HG02588 (cell line): ENCODE measurements around the gene PDZD2.
A peak's percentile ranks its signal among the peaks of the same experiment; 100 is the strongest.
"Not testable (repeated sequence)": the region's sequence is repeated elsewhere in the genome, so short reads cannot be mapped to it uniquely, and the experiment has no call there.

Experiments used
- ATAC-seq: cut with Tn5 transposase; IDR thresholded peaks from one replicate; pipeline ENCODE4 v1.9.1; 2021; ENCODE audit warnings: mild to moderate bottlenecking, moderate library complexity; ENCODE audit not compliant: unreplicated experiment

PDZD2 gene

GRCh38 chr5:31963358-31964006 is 324.6 kb downstream of the PDZD2 start:
- no peak for ATAC-seq

- ATAC-seq: no peak
These were observed 325.1 kb downstream of the PDZD2 start for GRCh38 chr5:31964007-31964360.

GRCh38 chr5:31965227-31965626 is 326.3 kb downstream of the PDZD2 start:
- no peak for ATAC-seq

GRCh38 chr5:31966936-31967335 is 328.0 kb downstream of the PDZD2 start:
- no peak for ATAC-seq

GRCh38 chr5:31967461-31967860 is 328.5 kb downstream of the PDZD2 start:
- ATAC-seq: no peak

- ATAC-seq: no peak
These were observed 333.6 kb downstream of the PDZD2 start for GRCh38 chr5:31972558-31972957.

GRCh38 chr5:31975189-31975612 is 336.3 kb downstream of the PDZD2 start:
- ATAC-seq: not testable (repeated sequence)

GRCh38 chr5:31976169-31976568 is 337.2 kb downstream of the PDZD2 start:
- no peak for ATAC-seq

GRCh38 chr5:31981361-31981945 is 342.5 kb downstream of the PDZD2 start:
- ATAC-seq: no peak

GRCh38 chr5:31982027-31982426 is 343.1 kb downstream of the PDZD2 start:
- no peak for ATAC-seq

GRCh38 chr5:31982621-31983020 is 343.7 kb downstream of the PDZD2 start:
- no peak for ATAC-seq

GRCh38 chr5:31983851-31984250 is 344.9 kb downstream of the PDZD2 start:
- ATAC-seq: no peak

- no peak for ATAC-seq
These were observed 345.8 kb downstream of the PDZD2 start for GRCh38 chr5:31984691-31985090.

- ATAC-seq: no peak
These were observed 347.2 kb downstream of the PDZD2 start for GRCh38 chr5:31986101-31986500.

GRCh38 chr5:31987985-31988710 is 349.2 kb downstream of the PDZD2 start:
- ATAC-seq: no peak

- ATAC-seq: no peak
These were observed 351.2 kb downstream of the PDZD2 start for GRCh38 chr5:31990081-31990650.

- ATAC-seq: no peak
These were observed 351.8 kb downstream of the PDZD2 start for GRCh38 chr5:31990701-31991110.

GRCh38 chr5:31992377-31992776 is 353.4 kb downstream of the PDZD2 start:
- ATAC-seq: no peak

GRCh38 chr5:31993165-31993961 is 354.4 kb downstream of the PDZD2 start:
- ATAC-seq: peak; percentile 29

- ATAC-seq: peak; percentile 74
These were observed 356.1 kb downstream of the PDZD2 start for GRCh38 chr5:31995006-31995405.

- ATAC-seq: no peak
These were observed 356.8 kb downstream of the PDZD2 start for GRCh38 chr5:31995714-31996113.
